ENCODE data around the gene FREY1.
A peak's percentile ranks its signal among the peaks of the same experiment; 100 is the strongest.
"Not testable (repeated sequence)": the region's sequence is repeated elsewhere in the genome, so short reads cannot be mapped to it uniquely, and the experiment has no call there.

The FREY1 gene

DNA sequence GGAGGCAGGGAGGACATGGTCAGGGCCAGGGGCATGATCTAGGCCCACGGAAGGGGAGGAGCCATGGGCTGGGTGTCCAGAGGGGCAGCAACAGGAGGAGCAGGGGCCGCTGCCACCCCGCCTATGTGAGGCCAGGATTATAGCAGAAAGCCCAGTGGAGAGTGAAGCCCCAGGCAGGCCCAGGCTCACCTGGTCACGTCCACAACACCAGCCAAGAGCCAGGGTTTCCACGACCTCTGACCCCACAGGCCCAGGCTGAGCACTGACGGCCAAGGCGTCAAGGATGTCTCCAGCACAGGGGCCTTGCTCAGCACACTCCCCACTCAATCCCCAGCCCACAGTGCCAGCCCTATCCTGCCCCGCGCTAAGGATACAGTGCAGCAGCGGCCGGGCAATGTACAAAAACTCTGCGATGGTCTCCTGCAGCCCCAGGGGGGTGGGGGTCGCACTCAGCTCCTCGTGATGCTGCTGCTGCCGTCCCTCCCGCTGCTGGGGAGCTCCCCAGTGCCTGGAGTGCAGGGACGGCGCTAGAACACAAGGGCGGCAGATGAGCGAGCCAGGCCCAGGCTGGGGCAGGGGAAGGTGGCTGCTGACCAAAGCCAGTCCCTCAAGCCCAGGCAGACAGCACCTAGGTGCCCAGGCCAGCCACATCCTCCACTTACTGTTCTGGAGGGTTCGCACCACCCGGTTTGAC, 7.0 kb upstream of the FREY1 start:
- no peak for DNase-seq (ENCODE audit: low read depth)

- DNase-seq (ENCODE audit: low read depth): no peak
These were observed 6.4 kb upstream of the FREY1 start for GRCh38 chr11:45913514-45913913.

- DNase-seq (ENCODE audit: low read depth): no peak
These were observed 3.6 kb upstream of the FREY1 start for GRCh38 chr11:45910623-45911022.

DNA sequence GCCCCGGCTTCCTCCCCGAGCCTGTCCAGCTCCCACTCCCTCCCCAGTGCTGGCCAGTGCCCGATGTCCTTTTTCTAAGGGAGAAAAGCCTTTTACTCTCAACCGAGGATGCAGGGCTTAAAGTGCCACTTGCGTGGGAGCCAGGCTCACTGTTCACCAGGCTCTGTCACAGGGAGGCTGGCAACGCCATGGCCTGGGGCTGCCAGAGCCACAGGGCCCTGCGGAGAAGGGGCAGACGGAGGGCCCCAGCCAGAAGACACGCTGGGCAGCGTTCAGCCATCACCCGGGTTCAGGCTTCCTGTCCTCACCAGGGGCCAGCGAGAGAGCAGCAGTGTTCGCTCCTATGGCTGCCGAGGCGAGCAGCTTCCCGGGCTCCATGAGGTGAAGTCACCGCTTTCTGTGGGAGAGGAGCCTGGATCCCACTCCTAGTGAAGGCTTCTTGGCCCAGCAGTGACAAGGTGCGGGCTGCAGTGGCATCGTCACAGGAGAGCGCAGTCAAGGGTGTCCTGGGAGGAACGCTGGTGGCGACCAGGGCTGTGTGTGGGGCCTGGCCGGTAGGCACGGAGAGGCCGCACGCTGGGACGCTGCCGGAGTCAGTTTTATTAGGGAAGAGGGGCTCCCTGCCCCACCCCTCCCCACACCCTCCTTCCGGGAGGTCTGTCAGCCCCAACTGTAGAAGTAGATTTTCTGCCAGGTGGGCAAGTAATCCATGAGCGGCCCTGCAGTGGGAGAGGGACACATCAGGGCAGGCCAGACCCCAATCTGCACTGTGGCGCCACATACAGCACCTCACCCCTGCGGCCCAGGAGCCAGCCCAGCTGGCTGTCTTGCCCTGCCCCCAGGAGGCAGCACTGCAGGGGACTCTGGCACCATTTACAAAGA, 2.8 kb upstream of the FREY1 start:
- no peak for DNase-seq (ENCODE audit: low read depth)

- no peak for DNase-seq (ENCODE audit: low read depth)
These were observed 870 bp upstream of the FREY1 start for GRCh38 chr11:45907911-45908370.

DNA sequence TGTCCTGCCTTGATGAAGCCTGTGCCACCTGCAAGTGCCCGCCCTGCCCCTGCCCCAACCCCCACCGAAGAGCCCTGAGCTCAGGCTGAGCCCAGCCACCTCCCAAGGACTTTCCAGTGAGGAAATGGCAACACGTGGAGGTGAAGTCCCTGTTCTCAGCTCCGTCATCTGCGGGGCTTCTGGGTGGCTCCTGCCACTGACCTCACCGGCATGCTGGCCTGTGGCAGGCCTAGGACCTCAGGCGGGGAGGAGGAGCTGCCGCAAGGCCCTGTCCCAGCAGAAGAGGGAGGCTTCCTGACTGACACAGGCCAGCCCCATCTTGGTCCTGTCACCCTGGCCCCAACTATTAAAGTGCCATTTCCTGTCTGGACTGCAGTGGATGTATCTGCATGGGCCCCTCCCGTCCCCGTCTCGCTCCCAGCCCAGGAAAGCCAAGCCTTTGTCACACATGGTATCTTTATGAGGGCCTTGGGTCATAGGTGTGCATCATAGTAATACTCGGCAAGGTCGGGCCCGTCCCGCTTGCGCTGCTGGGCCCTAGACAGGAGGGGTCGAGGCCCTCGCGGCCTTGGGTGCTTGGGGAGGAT, 882 bp downstream of the FREY1 start:
- DNase-seq (ENCODE audit: low read depth): no peak

GRCh38 chr11:45905576-45905975, 1.5 kb downstream of the FREY1 start:
- not testable (repeated sequence) for DNase-seq (ENCODE audit: low read depth)

DNA sequence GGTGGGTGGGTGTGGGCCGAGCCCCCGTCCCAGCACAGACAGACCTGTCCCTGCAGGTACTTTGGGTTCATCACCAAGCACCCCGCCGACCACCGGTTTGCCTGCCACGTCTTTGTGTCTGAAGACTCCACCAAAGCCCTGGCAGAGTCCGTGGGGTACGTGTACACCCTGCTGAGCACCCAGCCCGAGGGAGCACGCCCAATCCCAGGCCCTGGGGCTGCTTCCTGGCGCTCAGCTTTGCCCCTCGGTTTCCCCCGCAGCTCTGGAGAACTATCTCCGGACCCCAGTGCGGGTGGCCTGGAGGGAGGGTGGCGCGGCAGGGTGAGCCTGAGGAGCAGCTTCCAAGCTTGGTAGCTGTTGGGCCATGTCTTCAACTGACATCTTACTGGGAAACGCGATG, 2.0 kb downstream of the FREY1 start:
- no peak for DNase-seq (ENCODE audit: low read depth)

DNA sequence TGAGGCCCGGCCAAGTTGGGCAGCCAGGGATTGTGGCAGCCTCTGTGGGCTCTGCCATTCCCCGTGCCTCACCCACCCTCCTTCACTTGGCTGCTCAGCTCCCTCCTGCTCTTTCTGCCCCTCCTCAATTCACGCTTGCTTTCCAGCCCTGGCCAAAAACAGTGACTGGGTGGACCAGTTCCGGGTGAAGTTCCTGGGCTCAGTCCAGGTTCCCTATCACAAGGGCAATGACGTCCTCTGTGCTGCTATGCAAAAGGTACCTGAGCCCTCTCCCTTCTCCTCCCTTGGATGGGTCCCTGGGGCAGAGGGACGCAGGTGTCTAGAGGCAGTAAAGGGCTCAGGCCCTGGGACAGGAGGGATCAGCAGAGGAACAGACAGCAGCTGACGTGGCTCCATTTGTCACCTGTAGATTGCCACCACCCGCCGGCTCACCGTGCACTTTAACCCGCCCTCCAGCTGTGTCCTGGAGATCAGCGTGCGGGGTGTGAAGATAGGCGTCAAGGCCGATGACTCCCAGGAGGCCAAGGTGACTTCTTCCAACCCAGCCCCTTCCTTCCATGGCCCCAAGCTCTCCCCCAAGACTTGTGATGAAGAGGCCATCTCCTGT, 2.7 kb downstream of the FREY1 start:
- DNase-seq (ENCODE audit: low read depth): no peak

GRCh38 chr11:45902452-45903380, 4.4 kb downstream of the FREY1 start:
- no peak for DNase-seq (ENCODE audit: low read depth)

DNA sequence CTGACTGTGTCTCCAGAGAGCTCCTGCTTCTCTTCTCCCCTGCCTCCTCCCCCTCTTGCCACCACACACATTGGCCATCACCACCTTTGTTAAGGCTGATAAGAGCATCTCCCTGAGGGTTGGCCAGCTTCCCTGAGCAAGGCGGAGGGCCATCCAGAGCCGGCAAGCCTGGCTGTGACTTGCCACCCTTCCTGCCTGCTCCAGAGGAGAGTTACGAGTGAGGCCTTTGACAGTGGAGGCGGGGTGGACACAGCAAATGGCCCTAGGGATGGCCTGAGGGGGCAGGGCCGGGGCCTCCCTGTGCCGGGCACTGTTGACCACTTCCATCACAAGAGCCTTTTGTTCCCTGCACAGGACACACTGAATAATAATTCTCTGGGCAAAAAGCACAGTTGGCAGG, 5.4 kb downstream of the FREY1 start:
- no peak for DNase-seq (ENCODE audit: low read depth)

GRCh38 chr11:45900916-45901617, 6.0 kb downstream of the FREY1 start:
- DNase-seq (ENCODE audit: low read depth): no peak

- not testable (repeated sequence) for DNase-seq (ENCODE audit: low read depth)
These were observed 6.8 kb downstream of the FREY1 start for GRCh38 chr11:45900175-45900800.

DNA sequence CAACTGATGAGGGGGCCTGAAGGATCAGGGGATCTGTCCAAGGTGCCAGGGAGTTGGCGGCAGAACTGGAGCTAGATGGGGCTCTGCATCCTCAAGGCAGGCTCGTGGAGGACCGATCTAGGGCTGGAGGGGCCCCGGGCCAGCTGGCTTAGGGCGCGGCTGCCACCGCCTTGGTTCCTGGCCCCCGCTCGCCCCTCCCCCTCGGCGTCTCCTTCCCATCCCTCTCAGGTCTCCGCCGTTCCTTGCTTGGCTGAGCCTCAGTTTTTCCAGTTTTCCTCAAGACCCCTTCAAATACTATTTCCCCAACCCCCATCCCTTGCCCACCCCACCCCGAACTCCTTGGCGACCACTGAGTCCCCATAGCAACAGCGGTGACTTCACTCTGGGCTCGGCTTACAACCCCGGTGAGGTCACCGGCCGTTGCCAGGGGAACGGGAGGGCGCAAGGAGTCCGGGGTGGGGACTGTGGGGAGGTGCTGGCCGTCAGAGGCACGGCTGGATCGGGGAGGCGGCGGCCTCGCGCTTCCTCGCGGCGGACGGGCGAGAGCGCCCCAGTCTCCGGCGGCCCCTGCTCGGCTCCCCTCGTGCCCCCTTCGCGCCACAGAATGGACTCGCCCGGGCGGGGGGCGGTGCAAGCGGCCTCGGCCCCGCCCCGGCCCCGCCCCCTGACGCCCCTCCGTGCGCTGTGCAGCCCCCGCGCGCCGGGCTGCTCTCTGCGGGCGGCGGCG, 7.5 kb downstream of the FREY1 start:
- peak; percentile 70 for DNase-seq (ENCODE audit: low read depth)

DNA sequence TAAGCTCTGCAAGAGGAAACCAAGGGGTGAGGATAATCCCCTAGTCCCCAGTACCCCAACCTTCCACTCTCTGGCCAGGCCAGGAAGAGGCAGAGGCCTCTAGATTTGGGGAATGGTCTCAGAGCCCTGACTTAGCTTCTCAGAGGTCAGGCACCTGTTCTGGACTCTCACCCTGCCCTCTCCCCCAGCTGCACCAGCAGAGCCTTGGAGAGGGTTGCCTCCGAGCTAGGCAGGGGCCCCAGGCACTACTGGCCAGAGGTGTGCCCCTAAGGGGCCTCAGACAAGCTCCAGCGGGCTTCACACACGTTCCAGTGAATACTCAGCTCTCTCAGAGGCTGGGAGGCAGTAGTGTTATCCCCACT, 8.0 kb downstream of the FREY1 start:
- DNase-seq (ENCODE audit: low read depth): no peak

GRCh38 chr11:45897556-45897955, 9.5 kb downstream of the FREY1 start:
- DNase-seq (ENCODE audit: low read depth): no peak

GRCh38 chr11:45896422-45896984, 10.6 kb downstream of the FREY1 start:
- DNase-seq (ENCODE audit: low read depth): no peak

DNA sequence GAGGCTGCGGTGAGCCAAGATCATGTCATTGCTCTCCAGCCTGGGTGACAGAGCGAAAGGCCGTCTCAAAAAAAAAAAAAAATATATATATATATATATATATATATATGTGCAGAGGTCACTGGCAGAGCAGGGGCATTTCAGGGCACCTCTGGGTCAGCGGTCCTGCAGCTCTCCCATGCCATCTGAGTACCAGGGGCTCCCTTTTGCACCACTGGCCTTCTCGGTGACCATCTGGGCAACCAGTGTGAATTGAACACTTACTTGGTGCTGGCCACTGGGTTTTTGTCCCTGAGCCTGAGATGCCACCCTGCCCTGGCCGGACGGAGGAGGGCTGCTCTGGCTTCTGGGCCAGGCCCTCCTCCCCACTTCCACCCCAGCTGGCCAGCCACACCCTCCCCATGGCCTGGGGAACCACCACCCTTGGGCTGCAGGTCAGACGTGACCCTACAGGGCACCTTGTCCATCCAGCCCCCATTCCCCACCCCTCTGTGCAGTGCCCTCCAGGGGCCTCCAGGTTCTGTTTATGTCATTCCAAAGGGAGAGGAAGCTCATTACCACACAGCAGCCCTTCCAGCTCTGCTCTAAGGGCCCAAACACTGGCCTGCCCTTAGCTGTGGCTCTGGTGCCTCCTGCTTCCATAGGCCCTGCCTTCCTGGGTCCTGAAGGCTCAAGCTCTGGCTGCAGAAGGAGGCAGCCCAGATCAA, 11.4 kb downstream of the FREY1 start:
- DNase-seq (ENCODE audit: low read depth): no peak
